GM19025 (cell line): ENCODE measurements around the gene WDCP.
"Not testable (repeated sequence)": the region's sequence is repeated elsewhere in the genome, so short reads cannot be mapped to it uniquely, and the experiment has no call there.

ENCODE experiments used
- ATAC-seq: cut with Tn5 transposase; IDR thresholded peaks from one replicate; pipeline ENCODE4 v1.9.1; 2021; ENCODE audit warnings: mild to moderate bottlenecking, low read depth, moderate library complexity; ENCODE audit not compliant: unreplicated experiment

Gene WDCP, protein sequence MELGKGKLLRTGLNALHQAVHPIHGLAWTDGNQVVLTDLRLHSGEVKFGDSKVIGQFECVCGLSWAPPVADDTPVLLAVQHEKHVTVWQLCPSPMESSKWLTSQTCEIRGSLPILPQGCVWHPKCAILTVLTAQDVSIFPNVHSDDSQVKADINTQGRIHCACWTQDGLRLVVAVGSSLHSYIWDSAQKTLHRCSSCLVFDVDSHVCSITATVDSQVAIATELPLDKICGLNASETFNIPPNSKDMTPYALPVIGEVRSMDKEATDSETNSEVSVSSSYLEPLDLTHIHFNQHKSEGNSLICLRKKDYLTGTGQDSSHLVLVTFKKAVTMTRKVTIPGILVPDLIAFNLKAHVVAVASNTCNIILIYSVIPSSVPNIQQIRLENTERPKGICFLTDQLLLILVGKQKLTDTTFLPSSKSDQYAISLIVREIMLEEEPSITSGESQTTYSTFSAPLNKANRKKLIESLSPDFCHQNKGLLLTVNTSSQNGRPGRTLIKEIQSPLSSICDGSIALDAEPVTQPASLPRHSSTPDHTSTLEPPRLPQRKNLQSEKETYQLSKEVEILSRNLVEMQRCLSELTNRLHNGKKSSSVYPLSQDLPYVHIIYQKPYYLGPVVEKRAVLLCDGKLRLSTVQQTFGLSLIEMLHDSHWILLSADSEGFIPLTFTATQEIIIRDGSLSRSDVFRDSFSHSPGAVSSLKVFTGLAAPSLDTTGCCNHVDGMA

DNA sequence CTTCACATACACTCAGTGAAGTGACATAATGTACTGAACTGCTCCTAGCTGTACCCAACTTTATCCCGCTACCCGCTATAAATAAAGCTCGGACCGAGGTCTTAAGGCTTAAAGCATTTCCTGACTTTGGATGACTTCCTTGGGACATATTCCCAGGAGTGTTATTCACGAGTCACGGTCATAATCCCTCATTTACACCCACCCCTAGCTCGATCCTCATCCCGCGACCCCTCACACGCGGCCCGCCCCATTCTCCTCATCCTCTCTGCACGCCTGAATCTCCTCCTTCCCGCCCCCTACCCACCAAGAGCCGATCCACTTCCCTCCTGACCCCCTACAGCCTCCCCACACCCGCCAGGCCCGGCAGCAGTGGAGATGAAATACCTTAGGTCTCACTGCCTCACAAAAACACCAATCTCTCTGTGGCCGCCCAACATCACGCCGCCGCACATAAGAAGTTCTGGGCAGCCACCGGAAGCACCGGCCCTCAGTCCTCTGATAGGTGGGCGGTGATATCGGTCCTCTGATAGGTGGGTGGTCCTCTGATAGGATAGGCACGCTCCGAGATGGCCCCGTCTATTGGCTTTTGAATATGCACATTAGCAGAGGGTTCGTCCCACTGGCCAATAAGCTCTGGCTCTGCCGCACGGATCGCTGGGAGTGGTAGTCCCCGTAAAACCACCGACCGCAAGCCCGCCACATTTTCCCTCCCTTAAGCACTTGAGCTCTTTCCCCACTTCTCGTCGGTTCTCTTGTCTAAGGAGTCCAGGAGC is at the start of gene WDCP:
Gene WDCP, minus strand, starts transcription at position 462 of the 773 bp plus-strand sequence. CDS start 7,897 bp downstream, outside the sequence.
- peak; percentile 98 for ATAC-seq

DNA sequence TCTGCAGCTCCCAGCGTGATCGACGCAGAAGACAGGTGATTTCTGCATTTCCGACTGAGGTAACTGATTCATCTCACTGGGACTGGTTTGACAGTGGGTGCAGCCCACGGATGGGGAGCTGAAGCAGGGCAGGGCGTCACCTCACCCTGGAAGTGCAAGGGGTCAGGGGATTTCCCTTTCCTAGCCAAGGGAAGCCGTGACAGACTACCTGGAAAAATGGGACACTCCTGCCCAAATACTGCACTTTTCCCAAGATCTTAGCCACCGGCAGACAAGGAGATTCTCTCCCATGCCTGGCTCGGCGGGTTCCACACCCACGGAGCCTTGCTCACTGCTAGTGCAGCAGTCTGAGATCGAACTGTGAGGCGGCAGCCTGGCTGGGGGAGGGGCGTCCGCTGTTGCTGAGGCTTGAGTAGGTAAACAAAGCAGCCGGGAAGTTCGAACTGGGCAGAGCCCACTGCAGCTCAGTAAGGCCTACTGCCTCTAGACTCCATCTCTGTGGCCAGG is 48.0 kb upstream of the WDCP start:
- not testable (repeated sequence) for ATAC-seq

DNA sequence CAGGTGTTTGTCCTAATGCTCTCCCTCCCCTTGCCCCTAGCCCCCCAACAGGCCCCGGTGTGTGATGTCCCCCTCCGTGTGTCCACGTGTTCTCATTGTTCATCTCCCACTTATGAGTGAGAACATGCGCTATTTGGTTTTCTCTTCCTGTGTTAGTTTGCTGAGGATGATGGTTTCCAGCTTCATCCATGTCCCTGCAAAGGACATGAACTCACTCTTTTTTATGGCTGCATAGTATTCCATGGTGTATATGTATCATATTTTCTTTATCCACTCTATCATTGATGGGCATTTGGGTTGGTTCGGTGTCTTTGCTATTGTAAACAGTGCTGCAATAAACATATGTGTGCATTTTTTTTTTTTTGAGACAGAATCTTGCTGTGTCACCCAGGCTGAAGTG is 46.1 kb upstream of the WDCP start:
- ATAC-seq, result not testable (repeated sequence)

DNA sequence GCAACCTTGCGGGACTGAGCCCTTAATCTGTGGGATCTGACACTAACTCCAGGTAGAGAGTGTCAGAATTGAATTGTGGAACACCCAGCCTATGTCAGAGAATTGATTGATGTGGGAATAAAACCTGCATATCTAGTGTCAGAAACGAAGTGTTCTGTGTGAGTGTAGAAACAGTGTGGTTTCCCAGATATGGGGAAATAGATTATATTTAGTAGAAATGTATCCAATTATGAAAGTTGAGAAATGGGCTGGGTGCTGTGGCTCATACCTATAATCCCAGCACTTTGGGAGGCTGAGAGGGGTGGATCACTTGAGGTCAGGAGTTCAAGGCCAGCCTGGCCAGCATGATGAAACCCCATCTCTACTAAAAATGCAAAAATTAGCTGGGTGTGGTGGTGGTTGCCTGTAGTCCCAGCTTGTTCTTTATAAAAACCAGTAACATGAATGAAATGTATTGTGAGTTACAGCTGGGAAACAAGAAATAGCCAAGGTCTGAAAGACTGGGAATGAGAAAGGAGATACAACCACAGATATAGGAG is 41.7 kb upstream of the WDCP start:
- no peak for ATAC-seq

DNA sequence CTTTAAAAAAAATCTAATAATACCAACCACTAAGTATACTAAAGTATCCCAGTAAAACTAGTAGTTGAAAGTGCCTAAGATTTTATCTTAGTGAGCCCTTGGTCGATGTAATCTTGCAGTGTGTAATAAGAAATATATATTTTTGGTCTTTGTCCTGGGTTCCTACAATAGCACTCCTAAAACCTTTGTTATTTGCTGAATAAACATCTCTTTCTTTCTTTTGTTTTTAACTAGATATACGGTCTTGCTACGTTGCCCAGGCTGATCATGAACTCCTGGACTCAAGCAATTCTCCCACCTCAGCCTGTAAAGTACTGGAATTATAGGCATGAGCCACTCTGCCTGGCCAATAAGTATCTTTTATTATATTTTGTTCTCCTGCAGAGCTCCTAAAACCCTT is 39.8 kb upstream of the WDCP start:
- no peak for ATAC-seq

DNA sequence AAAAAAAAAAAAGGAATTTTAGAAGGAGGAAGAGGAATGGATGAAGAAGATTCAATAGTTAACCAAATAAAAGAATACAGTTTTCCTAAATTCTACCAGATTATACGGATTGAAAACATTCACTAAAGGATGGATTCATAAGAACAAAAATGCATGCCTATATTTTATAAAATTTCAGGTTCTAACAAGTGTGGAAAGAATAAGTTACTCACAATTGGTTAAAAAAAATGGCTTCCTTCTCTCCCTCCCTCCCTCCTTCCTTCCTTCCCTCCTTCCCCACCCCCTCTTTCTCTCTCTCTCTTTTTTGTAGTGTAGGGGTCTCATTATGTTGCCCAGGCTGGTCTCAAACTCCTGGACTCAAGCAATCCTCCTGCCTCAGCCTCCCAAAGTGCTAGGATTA is 39.0 kb upstream of the WDCP start:
- no peak for ATAC-seq

DNA sequence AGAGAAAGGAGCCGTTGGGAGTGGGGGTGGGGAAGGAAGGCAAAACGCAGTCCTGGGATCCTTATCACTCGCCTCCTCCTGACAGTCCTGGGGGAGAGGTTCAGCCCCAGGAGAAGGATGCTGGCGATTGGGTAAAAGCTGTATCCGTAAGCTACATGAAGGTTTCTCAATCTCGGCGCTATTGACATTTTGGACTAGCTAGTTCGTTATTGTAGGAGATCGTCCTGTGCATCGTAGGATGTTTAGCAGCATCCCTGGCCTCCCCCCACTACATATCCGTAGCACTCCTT is 38.0 kb upstream of the WDCP start:
- ATAC-seq, result no peak

DNA sequence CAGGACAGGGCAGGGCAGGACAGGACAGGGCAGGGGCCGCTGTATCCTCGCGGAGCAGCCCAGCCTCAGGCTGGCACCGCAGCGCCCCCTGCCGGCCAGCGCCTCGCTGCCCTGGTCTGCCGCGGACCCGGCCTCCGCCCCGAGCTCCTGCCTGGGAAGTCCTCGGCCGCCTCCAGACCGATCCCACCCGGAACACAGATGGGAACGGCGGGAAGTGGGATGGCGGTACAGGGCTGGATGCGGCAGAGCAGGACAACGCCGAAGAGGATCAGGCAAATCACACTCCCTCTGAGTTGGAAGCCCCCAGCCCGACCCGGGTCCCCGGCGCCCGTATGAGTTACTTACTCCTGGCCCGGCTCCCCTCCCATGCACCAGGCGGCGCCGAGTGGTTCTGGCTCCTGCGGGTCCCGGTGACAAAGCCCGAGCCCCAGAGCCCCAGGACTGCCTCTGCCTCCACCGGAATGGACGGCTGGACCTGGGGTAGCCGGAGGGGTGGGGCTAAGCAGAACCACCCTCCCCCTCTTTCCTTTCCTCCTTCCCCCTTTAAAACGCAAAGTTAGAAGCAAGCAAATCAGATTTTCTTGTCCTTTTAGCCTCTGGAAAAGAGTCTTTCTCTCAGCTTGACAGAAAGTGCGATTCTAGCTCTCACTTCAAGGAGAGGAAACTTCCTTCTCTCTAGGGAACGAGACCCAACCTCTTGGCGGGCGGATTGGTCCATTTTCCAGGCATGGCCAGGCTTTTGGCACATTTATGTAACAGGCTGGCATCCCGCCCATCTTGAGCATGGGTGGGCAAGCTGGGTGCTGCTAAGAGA is 37.4 kb upstream of the WDCP start, which contains the start of gene TP53I3:
Gene TP53I3, minus strand, starts transcription at position 449 of the 814 bp plus-strand sequence. CDS start 508 bp downstream, outside the sequence.
- peak; percentile 71 for ATAC-seq

DNA sequence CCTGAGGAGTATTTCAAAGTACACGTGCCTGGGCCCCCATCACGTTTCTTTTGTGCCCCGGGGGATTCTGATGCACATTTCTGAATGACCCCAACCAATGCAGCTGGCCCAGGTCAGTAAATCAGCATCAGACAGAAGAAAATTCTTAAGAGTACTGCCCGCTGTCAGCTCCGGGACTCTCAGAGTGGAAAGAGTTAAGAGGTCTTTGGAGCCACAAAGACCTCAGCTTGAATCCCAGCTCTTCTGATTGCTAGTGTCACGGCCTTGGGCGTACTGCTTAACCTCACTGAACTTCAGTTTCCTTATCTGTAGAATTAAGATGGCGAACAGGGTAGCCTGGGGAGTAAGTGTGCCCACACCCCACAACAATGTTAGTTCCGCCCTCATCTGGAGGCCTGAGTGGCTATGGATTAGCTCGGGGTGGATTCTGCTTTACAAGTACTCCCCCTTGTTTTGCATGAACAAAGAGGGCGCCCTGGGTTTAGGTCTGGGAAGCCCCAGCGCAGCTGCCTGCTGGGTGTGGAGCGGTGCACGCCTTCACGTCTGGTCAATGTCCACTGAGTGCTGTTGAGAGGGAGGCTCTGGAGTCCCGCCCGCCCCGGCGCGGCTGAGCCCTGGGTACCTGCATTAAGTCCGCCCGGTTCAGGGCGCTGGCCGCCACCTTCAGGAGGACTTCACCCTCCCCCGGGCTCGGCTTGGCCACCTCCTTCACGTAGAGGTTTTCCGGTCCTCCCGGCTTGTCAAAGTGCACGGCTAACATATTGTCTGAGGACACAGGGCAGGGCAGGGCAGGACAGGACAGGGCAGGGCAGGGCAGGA is 36.6 kb upstream of the WDCP start:
- peak; percentile 76 for ATAC-seq

DNA sequence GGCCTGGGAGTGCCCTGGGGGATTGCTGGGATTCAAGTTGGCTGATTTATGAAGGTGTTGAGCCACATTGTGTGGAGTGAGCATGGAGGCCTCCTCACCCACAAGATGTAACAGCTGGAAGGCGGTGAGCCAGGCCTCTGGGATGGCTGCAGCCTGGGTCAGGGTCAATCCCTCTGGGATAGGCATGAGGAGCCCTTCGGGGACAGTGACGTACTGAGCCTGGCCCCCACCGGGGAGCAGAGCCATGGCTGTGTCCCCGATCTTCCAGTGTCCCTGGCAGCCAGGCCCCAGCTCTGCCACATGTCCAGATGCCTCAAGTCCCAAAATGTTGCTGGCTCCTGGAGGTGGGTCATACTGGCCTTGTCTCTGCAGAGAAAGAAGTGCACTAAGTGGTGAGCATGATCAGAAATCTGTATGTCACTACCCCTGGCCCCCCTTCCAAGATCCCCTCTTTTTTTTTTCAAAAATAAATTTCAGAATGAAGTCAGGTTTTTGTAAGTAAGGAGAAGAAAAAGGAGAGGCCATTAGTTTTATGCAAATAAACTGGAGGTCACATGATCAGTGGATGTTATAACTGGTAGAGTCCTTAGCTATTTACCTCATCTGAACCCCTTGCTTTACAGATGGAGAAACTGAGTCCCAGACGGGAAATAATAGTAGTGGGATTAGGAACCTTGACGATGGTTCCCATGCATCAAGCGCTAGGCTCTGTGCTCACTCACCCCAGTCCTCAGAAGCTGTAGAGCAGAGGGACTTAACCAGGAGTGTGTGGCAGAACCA is 35.8 kb upstream of the WDCP start:
- ATAC-seq, result no peak

DNA sequence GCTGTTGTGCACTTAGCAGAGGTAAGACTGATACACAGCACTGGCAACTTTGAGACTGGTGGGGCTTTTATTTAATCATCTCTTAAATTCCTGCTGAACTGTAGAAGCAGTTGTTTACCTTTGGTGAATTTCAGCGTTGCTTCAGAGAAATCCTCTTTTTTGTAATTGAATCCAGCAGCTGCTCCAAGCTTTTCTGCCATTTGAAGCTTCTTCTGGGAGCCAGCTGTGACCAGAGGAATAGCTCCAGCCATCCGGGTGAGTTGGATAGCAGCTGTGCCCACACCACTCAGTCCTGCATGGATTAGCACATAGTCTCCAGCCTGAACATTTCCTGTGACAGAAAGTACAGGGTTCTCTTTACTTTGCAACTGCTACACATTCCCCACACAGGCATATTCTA is 33.5 kb upstream of the WDCP start:
- ATAC-seq, result no peak

DNA sequence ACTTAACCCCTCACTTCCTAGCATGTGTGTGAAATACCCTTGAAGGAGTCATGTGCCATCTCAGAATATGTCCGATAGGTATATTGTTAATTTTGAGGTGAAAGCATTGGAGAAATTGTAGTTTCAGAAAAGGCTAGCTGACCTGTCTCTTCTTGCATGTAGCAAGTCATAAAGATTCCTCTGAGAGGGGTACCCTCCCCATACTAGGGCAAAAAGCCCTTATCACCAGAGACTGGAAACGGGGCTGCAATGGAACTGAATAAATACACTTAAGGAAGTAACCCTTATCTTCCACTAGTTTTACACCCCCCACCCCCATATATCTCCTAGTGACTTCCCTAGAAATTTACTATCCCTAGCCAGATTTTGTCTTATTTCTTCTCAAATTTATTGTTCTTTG is 30.7 kb upstream of the WDCP start:
- ATAC-seq, result no peak

DNA sequence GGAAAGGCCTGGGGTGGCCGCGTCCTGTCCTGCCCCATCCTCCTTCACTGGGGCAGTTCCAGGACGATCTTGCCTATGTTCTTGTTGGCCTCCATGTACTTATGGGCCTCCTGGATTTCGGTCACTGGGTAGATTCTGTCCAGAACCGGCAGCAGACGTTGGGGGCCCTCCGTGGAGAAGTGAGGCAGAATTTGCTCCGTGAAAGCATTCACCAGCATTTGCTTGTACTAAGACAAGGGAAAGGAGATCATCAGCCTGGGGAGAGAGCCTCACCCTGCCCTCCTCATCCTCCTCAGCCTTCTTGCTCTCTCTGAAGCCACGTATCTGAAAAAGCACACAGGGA is 30.3 kb upstream of the WDCP start:
- ATAC-seq, result no peak

DNA sequence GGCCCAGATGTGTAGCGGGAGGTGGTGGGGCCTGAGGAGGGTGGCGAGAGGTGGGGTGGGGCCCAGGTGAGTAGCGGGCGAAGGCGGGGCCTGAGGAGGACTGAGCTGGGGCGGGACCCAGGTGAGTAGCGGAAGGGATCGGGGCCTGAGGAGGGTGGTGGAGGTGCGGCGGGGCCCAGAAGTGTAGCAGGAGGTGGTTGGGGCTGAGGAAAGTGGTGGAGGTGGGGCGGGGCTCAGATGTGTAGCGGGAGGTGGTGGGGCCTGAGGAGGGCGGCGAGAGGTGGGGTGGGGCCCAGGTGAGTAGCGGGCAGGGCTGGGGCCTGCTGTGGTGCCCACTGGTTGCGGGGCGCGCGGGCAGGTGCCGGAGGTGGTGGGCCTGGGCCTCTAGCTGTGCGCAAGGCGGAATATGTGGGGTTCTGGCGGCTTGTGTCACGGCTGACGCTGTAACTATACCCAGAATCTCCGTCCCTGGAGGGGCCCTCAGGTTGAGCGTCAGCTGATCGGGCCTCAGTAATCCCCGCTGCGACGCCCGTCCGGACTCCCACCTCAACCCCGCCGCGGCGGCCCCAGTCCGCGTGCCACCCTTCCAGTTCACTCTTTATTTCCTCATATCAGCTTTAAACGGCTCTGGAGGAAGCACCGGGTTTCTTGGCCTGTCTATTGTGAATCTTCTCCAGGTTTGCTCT is 29.8 kb upstream of the WDCP start:
- peak; percentile 8 for ATAC-seq

DNA sequence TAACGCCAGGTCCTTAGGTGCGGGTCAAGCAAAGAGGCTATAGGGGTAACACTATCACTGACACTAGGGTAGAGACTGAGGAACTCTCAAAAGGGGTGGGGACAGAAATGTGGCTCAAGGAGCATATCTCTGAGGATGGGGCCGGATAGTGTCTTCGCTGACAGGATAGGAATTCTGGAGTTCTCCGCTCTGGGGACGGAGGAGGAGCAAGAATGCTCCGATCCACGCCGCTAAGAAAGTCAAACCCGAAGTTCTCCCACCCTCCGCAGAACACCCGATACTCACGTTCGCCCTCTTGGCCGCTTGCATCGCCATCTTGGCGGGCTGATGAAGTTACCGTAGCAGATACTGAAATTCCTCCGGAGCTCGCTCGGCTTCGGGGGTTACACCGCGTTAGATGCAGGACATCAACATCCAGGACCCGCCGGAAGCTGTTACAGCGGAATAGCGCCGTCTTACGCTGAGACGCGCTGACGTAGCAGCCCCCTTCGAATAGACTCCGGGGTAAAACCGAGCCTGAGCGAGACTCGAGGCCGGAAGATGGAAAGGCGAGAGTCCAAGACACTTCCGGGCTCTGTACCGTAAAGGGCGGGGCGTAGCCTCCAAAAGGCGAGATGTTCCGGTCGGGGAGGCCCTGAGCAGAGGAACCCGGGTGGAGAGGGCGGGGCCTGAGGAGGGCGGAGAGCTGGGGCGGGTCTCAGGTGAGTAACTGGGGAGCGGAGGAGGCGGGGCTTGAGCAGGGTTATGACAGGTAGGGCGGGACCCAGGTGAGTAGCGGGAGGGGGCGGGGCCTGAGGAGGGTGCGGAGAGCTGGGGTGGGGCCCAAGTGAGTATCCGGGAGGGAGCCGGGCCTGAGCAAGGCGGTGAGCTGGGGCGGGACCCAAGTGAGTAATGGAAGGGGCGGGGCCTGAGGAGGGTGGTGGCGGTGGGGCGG is 29.0 kb upstream of the WDCP start, which contains the start of gene SF3B6:
Gene SF3B6, minus strand, starts transcription at position 412 of the 934 bp plus-strand sequence. Its CDS starts 97 bp downstream, at position 315.
- ATAC-seq, result peak; percentile 91

DNA sequence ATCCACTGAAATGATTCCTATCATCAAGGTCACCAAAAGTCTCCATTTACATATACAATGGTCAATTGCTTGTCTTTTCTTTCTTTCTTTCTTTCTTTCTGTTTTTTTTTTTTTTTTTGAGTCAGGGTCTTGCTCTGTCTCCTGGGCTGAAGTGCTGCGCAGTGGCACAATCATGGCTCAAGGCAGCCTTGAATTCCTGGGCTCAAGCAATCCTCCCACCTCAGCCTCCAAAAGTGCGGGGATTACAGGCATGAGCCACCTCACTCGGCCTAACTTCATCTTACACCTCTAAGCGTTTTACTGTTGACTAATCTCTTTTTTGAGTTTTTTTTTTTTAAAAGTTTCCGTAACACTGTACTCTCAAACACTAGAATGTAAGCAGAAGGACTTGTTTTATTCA is 28.1 kb upstream of the WDCP start:
- no peak for ATAC-seq

DNA sequence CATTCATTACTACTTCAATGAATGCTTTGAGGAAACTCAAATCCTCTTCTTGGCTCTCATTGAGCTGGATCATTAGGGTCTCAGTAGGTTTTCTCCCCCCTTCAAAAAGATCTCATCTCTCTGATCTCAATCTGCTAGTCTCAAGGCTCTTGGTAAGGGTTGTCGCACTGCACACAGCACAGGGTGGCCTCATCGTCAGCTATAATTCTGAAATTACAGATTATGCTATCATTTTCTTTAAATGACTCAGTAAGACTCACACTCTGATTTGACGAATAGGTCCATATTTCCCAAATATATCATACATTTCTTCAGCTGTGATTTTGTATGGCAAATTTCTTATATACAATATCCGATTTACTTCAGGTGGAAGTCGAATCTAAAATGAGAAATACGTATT is 26.6 kb upstream of the WDCP start:
- ATAC-seq, result no peak
